ENCODE data around the gene HILPDA.

Gene HILPDA

GRCh38 chr7:128442356-128442755 lies 13.3 kb upstream of the HILPDA start:
- TF ChIP-seq TAF1 (IDR thresholded peaks at IDR 0.05; ENCODE audit: borderline replicate concordance, insufficient read depth, low read length), result no peak
- TF ChIP-seq SIN3A (IDR thresholded peaks at IDR 0.05; ENCODE audit: borderline replicate concordance, insufficient read depth, low read length), result no peak
- no peak for TF ChIP-seq FOXP2 (optimal IDR thresholded peaks at IDR 0.05; ENCODE audit: borderline replicate concordance, extremely low read depth, extremely low read length, insufficient read depth)
- no peak for TF ChIP-seq POLR2AphosphoS5 (IDR thresholded peaks at IDR 0.05; ENCODE audit: low read depth, low read length)
- no peak for TF ChIP-seq REST (IDR thresholded peaks at IDR 0.05; ENCODE audit: insufficient read depth in 1 of 2, low read depth in 2 of 2, low read length in 2 of 2)

GRCh38 chr7:128443831-128444600 lies 11.7 kb upstream of the HILPDA start:
- TF ChIP-seq POLR2AphosphoS5 (IDR thresholded peaks at IDR 0.05; ENCODE audit: low read depth, low read length), result no peak
- no peak for TF ChIP-seq TAF1 (IDR thresholded peaks at IDR 0.05; ENCODE audit: borderline replicate concordance, insufficient read depth, low read length)
- TF ChIP-seq SIN3A (IDR thresholded peaks at IDR 0.05; ENCODE audit: borderline replicate concordance, insufficient read depth, low read length), result no peak
- TF ChIP-seq FOXP2 (optimal IDR thresholded peaks at IDR 0.05; ENCODE audit: borderline replicate concordance, extremely low read depth, extremely low read length, insufficient read depth), result no peak
- TF ChIP-seq REST (IDR thresholded peaks at IDR 0.05; ENCODE audit: insufficient read depth in 1 of 2, low read depth in 2 of 2, low read length in 2 of 2), result no peak

- no peak for TF ChIP-seq TAF1 (IDR thresholded peaks at IDR 0.05; ENCODE audit: borderline replicate concordance, insufficient read depth, low read length)
- no peak for TF ChIP-seq FOXP2 (optimal IDR thresholded peaks at IDR 0.05; ENCODE audit: borderline replicate concordance, extremely low read depth, extremely low read length, insufficient read depth)
Observed at GRCh38 chr7:128446306-128446705, 9.4 kb upstream of the HILPDA start.

GRCh38 chr7:128447941-128448564 lies 7.6 kb upstream of the HILPDA start:
- no peak for TF ChIP-seq FOXP2 (optimal IDR thresholded peaks at IDR 0.05; ENCODE audit: borderline replicate concordance, extremely low read depth, extremely low read length, insufficient read depth)
- no peak for TF ChIP-seq REST (IDR thresholded peaks at IDR 0.05; ENCODE audit: insufficient read depth in 1 of 2, low read depth in 2 of 2, low read length in 2 of 2)
- no peak for TF ChIP-seq SIN3A (IDR thresholded peaks at IDR 0.05; ENCODE audit: borderline replicate concordance, insufficient read depth, low read length)
- TF ChIP-seq POLR2AphosphoS5 (IDR thresholded peaks at IDR 0.05; ENCODE audit: low read depth, low read length), result no peak
- TF ChIP-seq TAF1 (IDR thresholded peaks at IDR 0.05; ENCODE audit: borderline replicate concordance, insufficient read depth, low read length), result no peak

GRCh38 chr7:128448751-128449302 lies 6.9 kb upstream of the HILPDA start:
- no peak for TF ChIP-seq POLR2AphosphoS5 (IDR thresholded peaks at IDR 0.05; ENCODE audit: low read depth, low read length)
- no peak for TF ChIP-seq FOXP2 (optimal IDR thresholded peaks at IDR 0.05; ENCODE audit: borderline replicate concordance, extremely low read depth, extremely low read length, insufficient read depth)
- TF ChIP-seq REST (IDR thresholded peaks at IDR 0.05; ENCODE audit: insufficient read depth in 1 of 2, low read depth in 2 of 2, low read length in 2 of 2), result no peak
